ENCODE results near the gene TBATA.

TBATA gene

DNA sequence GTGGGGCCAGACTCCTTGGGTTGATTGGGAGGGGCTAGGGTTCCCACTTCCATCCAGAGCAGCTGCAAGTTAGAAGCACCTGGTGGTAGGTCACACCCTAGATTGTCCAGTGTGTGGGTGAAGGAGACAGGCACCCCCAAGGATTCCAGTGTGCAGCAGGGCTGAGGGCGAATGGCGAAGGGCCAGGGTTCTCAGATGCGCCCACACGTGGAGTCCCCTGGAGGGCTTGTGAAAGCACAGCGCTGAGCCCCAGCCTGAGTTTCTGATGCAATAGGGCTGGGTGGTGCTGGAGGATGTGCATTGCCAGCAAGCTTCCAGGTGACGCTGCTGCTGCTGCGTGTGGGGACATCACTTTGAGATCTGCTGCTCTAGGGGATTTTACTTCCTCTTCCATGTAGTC is 25.4 kb downstream of the TBATA start:
- no peak for DNase-seq

DNA sequence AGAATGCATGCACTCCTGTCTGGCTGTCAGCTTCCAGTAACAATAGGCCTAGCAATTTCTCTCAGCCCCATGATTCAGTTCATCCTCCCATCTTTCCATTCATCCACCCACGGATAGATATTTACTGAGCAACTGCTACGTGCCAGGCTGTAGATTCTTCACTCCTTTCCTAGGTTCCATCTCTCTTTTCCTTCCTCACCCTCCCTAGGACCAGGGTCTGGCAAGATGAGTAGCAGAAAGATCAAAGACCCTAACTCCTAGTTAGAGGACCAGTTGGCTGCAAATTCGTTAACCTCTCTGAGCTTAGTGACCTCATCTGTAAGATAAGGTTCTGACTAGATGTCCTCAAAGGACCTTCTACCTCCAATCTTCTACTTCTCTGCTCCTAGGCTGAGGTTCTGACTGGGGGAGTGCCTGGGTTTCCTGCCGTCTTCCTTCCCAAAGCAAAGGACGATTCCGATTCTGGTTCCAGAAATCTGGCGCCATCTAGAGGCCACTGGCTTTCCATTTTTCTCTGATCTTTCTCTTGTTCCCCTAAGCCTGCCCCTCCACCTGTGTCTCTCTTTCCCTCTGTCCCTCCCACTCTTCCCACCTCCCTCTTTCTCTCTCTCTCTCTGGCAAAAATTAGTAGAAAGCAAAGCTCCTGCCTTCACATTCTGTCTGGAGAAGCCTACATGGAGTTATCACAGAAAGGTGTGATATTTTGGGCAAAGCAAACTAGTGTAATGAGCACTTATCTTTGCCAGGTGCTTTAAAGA is 26.2 kb downstream of the TBATA start:
- peak; percentile 62 for DNase-seq

DNA sequence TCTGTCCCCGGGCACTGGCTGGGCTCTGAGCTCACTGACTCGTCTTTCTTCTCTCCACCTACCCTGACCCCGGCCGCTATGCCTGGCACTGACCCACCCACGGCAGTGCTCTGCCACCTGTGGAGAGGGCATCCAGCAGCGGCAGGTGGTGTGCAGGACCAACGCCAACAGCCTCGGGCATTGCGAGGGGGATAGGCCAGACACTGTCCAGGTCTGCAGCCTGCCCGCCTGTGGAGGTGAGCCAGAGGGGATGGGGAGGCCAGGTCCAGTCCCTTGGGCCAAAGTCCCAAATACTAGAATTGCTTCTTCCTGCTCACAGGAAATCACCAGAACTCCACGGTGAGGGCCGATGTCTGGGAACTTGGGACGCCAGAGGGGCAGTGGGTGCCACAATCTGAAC is 27.3 kb downstream of the TBATA start:
- no peak for DNase-seq

DNA sequence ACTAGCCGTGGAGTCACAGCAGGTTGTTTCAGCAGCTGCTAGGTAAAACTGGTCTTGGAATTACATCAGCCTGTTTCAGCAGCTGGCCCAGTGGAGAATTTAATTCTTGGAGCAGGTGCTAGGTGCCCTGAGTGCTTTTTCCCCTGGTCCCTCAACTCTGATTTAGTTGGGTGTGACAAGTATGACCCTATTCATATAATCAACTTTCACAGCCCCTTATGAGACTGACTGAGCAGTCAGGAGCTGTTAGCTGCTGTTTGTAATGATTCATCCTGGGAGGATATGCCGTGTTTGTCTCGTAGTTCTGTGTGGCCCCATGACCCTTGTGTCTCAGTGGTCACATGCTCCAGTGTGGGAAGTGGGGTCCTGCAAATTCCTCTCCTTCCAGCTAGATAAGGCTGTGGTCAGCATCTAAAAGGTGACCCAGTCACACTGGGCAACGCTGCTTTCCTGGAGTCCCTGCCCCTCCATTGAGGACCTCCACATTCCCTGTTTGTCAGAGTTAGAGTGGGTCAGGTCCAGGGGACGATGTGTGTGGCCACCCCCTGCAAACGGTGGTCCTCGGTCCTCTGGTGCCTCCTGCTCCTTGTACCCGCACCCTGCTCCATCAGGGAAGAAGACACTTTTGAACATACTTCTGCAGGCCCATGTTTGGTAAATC is 28.3 kb downstream of the TBATA start:
- DNase-seq, result no peak

DNA sequence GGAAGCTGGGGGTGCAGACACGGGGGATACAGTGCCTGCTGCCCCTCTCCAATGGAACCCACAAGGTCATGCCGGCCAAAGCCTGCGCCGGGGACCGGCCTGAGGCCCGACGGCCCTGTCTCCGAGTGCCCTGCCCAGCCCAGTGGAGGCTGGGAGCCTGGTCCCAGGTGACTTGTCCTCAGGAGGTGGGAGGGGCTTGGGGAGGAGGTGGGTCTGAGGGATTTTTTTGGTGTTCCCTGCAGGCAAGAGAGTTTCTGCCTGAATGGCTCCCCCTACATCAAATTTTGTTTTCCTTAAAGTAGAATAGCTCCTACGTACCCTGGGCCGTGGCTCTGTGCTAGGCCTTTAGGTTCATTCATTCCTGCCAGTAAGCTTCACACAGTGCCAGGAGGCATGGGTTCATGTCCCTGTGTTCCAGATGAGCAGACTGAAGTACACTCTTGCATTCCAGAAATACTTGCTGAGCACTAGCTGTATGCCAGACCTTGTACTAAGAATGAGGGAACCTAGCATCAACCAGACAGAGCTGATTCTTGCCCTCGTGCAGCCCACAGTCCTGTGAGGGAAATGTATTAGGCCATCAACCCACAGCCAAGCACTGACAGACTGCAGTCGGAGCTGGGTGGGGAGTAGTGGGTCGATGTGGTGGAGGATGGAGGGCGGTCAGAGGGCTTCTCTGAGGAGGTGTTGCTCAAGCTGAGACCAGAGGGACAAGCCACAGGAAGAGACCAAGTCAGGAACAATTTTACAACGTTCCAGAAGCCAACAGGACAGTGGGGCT is 31.1 kb downstream of the TBATA start:
- DNase-seq, result no peak

DNA sequence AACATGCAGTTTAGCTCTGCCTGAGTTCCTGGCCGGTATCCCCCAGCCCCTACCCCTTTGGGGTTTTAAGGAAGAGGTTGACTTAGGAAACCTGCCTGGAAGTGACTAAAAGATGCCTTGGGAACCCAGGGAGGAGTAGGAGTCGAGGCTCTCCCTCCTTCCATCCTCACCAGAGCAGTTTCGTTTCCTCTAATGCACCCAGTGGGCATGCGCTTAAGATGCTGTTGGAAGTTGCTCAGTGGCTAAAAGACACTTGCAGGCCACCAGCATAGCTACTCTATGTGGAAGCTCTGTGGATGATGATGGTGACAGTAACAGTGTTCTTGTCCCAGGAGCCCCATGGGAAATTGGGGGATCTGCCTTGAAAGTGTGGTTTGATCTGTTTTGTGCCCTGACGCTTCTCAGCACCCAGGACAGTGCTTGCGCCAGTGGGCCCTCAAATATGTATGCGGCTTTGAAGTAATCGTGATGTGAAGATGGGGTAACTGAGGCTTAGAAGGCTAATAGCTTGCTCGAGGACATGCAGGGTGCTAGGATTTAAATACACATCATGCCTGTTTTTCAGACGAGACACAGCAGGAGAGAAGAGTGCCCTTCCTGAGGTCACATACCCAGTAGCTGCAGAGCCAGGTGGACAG is 32.0 kb downstream of the TBATA start:
- no peak for DNase-seq

DNA sequence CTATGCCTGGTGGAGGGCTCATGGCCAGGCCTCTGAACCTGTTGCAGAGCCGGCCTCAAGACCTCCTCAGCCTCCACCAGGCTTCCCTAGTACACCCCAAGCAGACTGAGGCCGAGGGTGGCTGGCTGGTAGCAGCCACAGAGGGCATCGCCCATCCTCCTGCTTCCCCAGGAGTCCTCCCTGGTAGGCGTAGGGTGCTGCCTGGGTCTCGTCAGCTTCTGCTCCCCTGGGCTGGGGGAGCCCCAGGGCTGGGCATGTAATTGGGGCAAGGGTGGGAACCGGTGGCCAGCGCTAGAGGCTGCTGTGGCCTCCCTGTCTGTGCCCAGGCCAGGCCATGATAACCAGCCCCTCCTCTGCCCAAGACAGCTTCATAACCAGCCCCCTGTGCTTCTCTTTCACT is 32.6 kb downstream of the TBATA start:
- no peak for DNase-seq

DNA sequence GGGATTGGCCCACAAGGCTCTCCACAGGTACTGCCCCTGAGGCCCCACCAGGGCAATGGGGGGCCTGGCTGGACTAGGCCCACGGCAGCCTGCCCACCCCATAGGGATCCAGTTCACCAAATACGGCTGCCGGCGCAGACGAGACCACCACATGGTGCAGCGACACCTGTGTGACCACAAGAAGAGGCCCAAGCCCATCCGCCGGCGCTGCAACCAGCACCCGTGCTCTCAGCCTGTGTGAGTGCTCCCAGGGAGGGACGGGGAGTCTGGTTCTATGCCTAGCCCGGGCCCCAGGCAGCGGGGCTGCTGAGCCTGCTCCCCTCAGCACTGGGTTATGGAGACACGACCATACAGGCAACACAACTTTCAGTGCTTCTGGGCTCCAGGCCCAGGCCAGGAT is 33.2 kb downstream of the TBATA start:
- DNase-seq, result no peak

DNA sequence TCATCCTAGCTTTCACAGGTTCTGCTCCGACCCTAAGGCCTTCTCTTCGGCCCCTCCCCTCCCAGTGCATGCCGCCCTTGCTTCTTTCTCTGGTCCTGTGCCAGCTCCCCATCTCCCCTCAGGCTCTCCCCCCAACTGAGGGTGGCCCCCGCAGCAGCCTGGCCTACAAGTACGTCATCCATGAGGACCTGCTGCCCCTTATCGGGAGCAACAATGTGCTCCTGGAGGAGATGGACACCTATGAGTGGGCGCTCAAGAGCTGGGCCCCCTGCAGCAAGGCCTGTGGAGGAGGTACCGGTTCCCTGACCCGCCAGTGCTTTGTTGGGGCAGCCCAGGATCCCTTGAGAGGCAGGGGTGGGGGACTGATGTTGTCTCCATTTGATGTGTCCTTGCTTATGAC is 33.8 kb downstream of the TBATA start:
- DNase-seq, result no peak

DNA sequence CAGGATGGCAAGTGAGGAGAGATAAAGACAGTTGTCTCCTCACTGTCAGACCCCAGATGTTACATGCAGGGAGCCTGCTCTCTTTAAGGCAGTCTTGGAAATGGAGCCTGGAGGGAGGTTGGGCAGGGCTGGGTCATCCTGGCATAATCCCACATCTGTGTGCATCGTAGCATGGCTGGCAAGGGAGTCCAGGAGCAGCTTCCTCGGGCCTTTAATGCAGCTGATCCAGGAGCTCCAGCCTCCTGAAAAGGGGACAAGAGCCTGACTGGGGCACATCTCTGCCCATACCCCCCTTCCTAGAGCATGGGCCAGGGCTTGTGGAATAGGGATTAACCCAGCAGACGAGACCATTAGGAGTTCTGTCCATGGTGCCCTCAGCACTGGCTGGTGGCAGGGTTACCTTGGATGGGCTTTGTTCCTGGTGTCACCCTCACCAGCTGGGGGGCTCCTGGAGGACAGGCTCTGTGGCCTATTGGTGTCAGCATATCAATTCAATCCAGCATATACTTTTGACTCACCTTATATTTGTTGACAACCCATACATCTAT is 34.9 kb downstream of the TBATA start:
- DNase-seq, result no peak

DNA sequence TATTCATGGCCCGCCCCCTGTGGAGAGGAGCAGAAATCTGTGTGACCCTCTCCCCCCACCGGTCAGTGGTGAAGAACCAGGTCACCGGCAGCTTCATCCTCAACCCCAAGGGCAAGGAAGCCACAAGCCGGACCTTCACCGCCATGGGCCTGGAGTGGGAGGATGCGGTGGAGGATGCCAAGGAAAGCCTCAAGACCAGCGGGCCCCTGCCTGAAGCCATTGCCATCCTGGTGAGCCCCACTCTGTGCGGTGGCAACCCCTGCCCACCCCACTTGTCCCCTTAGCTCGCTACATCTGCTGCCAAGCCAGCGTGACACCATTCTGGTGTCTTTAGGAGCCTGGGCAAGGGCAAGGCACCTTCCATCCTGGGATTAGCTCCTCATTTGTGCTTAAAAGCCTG is 35.4 kb downstream of the TBATA start:
- DNase-seq, result no peak

DNA sequence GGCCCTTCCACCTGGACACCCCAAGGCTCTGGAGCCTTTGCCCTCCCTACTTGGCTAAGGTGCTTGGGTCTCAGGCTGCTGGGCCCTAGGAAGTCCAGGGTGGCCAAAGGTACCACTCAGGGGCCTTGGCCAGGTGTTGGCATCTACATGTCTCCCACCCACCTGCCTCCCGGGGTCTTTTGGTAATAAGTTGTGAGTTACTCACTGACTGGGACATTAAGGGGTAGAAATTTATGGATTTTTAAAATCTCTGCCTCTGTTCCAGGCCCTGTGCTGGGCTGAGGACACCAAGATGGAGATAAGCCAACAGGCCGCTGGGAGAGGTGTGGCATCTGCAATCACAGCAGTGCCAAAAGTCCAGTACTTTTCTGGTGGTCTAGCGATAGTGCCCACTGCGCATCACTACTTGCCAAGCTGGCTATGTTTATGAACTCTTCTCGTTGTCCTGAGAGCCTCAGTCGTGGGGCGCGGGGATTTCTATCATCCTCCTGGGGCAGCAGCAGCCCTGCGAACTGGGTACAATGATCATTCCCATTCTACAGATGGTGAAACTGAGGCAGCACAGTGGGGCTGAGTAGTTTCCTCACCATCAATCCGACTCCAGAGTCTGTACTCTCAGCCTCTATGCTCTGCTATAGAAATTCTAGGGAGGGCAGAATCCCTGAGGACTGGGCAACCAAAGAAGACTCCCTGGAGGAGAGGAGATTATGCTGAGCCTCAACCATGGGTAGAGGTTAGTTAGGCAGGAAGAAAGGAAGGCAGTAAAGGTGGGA is 36.2 kb downstream of the TBATA start:
- DNase-seq, result no peak

DNA sequence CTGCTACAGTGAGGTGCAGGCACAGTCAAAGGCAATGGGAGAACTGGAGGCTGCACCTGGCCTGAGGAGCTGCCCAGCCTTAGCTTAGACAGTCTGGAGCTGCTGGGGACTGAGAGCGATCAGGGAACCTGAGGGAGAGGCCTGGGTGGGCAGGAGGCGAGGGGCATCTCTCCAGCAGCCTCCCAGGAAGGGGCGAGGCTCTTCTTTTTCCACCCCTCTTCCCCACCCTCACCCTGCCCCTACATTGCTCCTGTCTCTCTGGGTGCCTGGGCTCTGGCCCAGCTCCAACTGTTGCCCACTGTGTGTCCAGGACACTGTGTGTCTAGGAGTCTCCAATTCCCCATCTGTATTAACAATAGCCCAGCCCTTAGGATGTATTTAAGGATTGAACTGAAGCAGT is 36.9 kb downstream of the TBATA start:
- no peak for DNase-seq

DNA sequence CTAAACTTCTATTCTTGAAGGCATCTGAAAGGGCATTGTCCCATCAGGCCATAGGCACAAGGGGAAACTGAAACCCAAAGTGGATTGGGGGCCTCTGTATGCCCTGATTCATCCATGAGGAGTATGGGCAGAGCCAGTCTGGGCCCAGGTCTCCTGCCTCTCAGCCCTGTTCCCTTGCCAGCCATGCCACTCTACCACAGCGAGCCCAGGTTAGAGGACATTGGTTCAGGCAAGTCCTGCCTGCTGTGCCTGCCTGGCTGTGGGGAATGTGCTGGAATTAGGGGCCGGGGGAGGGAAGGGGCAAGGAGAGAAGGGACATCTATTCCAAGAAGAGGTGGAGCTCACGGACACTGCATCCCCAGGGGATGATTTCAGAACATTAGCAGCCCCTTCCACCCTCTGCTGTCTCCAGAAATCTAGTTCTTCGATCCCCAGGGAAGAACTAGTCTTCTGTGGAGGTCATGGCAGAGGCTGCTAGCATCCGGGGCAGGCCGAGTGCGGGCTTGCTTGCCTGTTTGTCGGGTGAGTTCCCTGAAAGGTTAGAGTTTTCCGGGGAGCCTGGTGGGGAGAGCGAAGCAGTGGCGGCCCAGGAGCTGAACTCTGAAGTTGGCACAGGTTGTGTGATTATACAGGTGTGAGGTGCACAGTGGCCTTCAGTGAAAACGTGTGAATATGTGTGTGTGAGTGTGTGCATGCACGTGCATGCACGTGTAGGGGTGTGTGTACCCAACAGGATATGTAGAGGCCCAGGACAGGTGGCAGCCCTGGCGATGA is 37.8 kb downstream of the TBATA start:
- DNase-seq, result no peak

DNA sequence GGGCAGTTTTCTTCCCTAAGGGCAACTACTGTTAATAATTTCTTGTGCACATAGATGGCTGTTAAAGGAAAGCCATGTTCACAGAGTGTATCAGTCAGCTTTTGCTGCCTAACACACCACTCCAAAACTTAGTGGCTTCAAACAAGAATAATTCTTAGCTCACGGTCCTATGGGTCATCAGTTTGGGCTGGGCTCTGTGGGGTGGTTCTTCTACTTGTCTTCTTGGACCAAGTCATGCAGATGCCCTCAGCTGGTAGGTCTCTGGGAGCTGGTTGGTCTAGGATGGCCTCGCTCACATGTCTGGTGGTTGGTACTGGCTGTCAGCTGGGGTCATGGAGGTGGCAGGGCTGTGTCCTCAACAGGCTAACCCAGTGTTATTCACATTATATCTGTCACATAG is 39.6 kb downstream of the TBATA start:
- DNase-seq, result no peak

DNA sequence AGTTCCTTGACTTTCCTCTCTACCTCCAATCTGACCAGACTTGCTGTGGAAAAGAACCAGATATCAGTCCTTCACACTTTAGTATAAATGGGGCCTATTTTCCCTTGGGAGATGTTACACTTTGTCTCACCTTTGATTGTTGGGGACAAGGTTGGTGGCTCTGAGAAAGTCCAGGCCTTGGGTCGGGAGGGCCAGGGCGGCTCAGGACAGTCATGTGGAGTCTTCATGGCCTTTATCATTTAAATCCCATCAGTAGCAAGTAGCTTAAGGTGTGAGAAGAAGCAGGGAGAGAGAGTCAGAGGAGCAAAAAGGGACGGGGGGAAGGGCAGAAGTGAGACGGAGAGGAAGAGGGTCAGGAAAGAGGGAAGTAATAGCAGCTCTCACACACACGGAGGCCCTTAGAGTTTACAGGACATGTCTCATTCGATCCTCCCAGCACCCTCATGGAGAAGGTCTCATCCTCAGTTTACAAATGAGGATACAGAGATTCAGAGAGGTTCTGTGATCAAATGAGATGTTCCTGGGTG is 40.5 kb downstream of the TBATA start:
- no peak for DNase-seq

DNA sequence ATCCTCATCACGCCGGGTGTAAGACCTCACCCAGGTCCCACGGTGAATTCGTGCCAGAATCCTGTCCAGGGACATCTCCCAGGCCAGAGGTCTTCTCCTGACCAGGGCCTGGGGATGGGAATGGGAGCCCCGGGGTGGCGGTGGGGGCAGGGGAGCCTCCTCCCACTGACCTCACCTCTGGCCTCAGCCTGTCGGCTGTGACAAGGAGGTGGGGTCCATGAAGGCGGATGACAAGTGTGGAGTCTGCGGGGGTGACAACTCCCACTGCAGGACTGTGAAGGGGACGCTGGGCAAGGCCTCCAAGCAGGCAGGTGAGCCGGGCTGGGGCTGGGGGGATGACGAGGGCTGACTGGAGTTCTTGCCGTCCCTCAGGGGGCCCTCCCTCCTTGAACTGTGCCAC is 41.3 kb downstream of the TBATA start:
- DNase-seq, result no peak

DNA sequence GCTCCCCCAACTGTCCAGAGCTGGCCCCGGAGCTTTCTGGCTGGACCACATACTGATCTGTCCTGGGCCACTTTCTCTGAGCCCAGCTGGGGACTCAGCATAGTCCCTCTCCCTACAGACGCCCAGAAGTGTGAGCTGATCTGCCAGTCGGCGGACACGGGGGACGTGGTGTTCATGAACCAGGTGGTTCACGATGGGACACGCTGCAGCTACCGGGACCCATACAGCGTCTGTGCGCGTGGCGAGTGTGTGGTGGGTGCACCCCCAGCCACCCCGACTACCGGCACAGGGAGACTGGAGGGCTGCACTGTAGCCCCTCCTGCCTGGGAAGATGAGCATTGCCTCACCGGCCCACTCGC is 41.8 kb downstream of the TBATA start:
- no peak for DNase-seq

DNA sequence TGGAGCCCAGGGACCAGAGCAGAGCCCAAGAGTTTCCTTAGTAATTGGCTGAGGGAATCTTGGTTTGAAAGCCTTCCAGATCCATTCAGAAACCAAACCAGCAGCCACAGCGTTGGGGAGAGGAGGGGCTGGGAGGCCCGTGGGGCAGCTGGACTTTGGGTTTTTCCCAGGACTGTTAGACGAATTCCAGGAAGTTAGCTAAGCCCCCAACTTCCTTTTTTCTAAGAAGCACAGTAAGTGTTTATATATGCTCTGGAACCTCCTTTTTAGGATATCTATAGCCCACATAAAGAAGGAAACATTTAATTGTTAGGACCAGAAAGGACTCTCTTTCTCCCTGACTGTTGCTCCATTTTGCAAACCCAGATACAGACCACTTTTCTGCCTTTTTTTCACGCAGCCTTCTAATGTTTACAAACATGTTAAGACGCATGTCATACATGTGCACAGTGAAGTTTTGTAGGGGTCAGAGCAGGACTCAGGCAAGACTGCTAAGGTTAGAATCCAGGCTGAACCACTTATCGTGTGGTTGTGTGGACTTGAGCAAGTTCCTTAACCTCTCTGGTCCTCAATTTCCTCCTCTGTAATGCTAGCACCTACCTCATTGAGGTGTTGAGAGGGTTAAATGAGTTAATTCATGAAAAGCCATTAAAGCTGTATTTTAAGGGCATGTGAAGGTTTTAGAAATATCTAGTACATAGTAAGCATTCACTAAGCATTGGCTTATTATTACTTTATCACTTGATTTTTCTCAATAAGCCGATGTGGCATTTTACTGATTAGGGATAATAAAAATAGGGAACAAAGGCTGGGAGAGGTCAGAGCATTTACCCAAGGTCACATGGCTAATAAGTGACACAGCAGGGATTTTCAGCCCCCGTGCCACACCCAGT is 42.4 kb downstream of the TBATA start:
- DNase-seq, result no peak
